CD4-positive, alpha-beta T cell (primary cell): ENCODE results near the gene CERS5. TPM values are rescaled to one million over a fixed set of nuclear protein-coding genes. Genes with fewer than 3 reads are reported as not detected.

Experiments used
- ATAC-seq: fragments of 200-7000 bp; cut with Tn5 transposase; one replicate; pipeline ENCODE4 v1.10.0; 2022; ENCODE audit warnings: mild to moderate bottlenecking; ENCODE audit not compliant: poor library complexity
- CTCF ChIA-PET: fragments of 350-600 bp; sonication (Branson Sonifier 250); formaldehyde crosslinking; loops from one replicate; lab custom pipeline; 2021; ENCODE audit warnings: antibody characterized with exemption, inconsistent platforms; lab: Charles Lee
- POLR2A ChIA-PET: fragments of 350-600 bp; sonication (Branson Sonifier 250); formaldehyde crosslinking; loops from one replicate; lab custom pipeline; 2021; ENCODE audit warnings: antibody characterized with exemption, inconsistent platforms; lab: Charles Lee
- DNase-seq, 14 experiments: peaks; one replicate each; pipeline ENCODE4 v3.0.0-alpha.2; 2013 to 2020; ENCODE audit warnings: mixed read lengths in 2 of 14
- H3K27ac ChIP-seq, 2 donors: one replicate each; pipeline versions ENCODE4 v1.5.1 to v1.7.0; 2013; ENCODE audit warnings: low read length in 2 of 2, low read depth in 1 of 2, mild to moderate bottlenecking in 1 of 2
- H3K27me3 ChIP-seq, 2 experiments: 1 replicate in 1 of 2; 2 replicates in 1 of 2; pipeline versions ENCODE4 v1.6.1 to v1.7.0; 2013; ENCODE audit warnings: low read length in 2 of 2, control low read depth in 1 of 2, mild to moderate bottlenecking in 1 of 2, moderate library complexity in 1 of 2; ENCODE audit not compliant: insufficient read depth in 2 of 2, control insufficient read depth in 1 of 2
- H3K36me3 ChIP-seq: one replicate; pipeline ENCODE4 v1.6.1; 2013; ENCODE audit warnings: low read length, control low read depth; ENCODE audit not compliant: insufficient read depth
- H3K4me1 ChIP-seq: one replicate; pipeline ENCODE4 v1.6.1; 2013; ENCODE audit warnings: low read length, control low read depth; ENCODE audit not compliant: insufficient read depth
- H3K4me3 ChIP-seq: one replicate; pipeline ENCODE4 v1.5.1; 2013; ENCODE audit warnings: mild to moderate bottlenecking, low read length, moderate library complexity
- H3K9me3 ChIP-seq, 2 experiments: 1 replicate in 1 of 2; 2 replicates in 1 of 2; pipeline versions ENCODE4 v1.6.1 to v1.7.0; 2013; ENCODE audit warnings: low read length in 2 of 2, mild to moderate bottlenecking in 2 of 2, control low read depth in 1 of 2, moderate library complexity in 1 of 2; ENCODE audit not compliant: control insufficient read depth in 1 of 2, insufficient read depth in 1 of 2
- H3K27ac Mint-ChIP-seq: one replicate; pipeline ENCODE4 v1.8.0; 2020; ENCODE audit warnings: mixed read lengths
- H3K27me3 Mint-ChIP-seq: one replicate; pipeline ENCODE4 v1.8.0; 2021; ENCODE audit warnings: mixed read lengths
- H3K36me3 Mint-ChIP-seq: one replicate; pipeline ENCODE4 v1.8.0; 2021; ENCODE audit warnings: low read depth, mixed read lengths
- H3K4me1 Mint-ChIP-seq: one replicate; pipeline ENCODE4 v1.8.0; 2021; ENCODE audit warnings: low read depth, mixed read lengths
- H3K4me3 Mint-ChIP-seq: one replicate; pipeline ENCODE4 v1.8.0; 2020; ENCODE audit warnings: mild to moderate bottlenecking, mixed read lengths
- H3K9me3 Mint-ChIP-seq: one replicate; pipeline ENCODE4 v1.8.0; 2020; ENCODE audit warnings: mixed read lengths
- CTCF ChIP-seq: fragments of 200-600 bp; IDR thresholded peaks from one replicate; pipeline ENCODE4 v1.8.0; 2022; ENCODE audit warnings: antibody characterized with exemption, mild to moderate bottlenecking
- intact Hi-C, 2 experiments: fragments of 100-400 bp; cut with DNase I in 1 of 2; cut with micrococcal nuclease in 1 of 2; formaldehyde crosslinking; loops; one replicate each; pipeline versions ENCODE4 v1.15.1 to v1.9.0; 2023 to 2025; cut with DNase I, micrococcal nuclease
- total RNA-seq, 174 experiments: library from RNA in 2 of 174; stranded (reverse) in 2 of 174; gene quantifications; one replicate each; pipeline ENCODE4 v1.2.3 and lab custom pipeline; 2021 to 2026

The CERS5 gene
- total RNA-seq, 2 experiments from 2014 or later, result 42.3 to 44.5 TPM

- H3K4me3 Mint-ChIP-seq, result no peak overlapping the region
- no peak for TF ChIP-seq CTCF
- H3K9me3 Mint-ChIP-seq, result no peaks in the 10 kb centered on the region
Observed at GRCh38 chr12:50107416-50108268, 59.5 kb downstream of the CERS5 start.

GRCh38 chr12:50106907-50107306, 60.3 kb downstream of the CERS5 start:
- DNase-seq (no peak), ATAC-seq (no peak)
- Histone ChIP-seq H3K4me1 (peaks cover 12% of the 10 kb centered on the region), H3K27me3 (no peaks in the 10 kb centered on the region), H3K9me3 (no peaks in the 10 kb centered on the region), H3K36me3 (no peaks in the 10 kb centered on the region), H3K4me3 (no peak overlapping the region), H3K27ac (no peak overlapping the region)
- Mint-ChIP-seq H3K27ac (no peak overlapping the region), H3K27me3 (no peaks in the 10 kb centered on the region), H3K4me1 (peaks cover 5% of the 10 kb centered on the region), H3K4me3 (no peak overlapping the region), H3K36me3 (peaks cover 9% of the 10 kb centered on the region), H3K9me3 (no peaks in the 10 kb centered on the region)
- intact Hi-C loops, result no loop called here
- CTCF ChIA-PET, result no interaction called here
- POLR2A ChIA-PET, result interaction anchor here (1.2 kb wide), 1 partner anchor 10 kb away, joined by 3 read pairs; no protein-coding TSS in a partner anchor
- TF ChIP-seq CTCF, result no peak

More at GRCh38 chr12:50107416-50108268, 59.5 kb downstream of the CERS5 start:
- Histone ChIP-seq H3K27me3 (no peaks in the 10 kb centered on the region), H3K36me3 (no peaks in the 10 kb centered on the region), H3K4me1 (peaks cover 13% of the 10 kb centered on the region), H3K27ac (no peak overlapping the region), H3K9me3 (no peaks in the 10 kb centered on the region), H3K4me3 (no peak overlapping the region)
- H3K4me1 Mint-ChIP-seq, result peaks cover 13% of the 10 kb centered on the region
- ATAC-seq (no peak), DNase-seq (no peak)
- peaks cover 13% of the 10 kb centered on the region for H3K36me3 Mint-ChIP-seq
- ChIA-PET POLR2A (interaction anchor here (0.9 kb wide), 1 partner anchor 23 kb away, joined by 3 read pairs; the partner anchor contains the start of gene SMARCD1), CTCF (no interaction called here)
- H3K27me3 Mint-ChIP-seq, result no peaks in the 10 kb centered on the region
- intact Hi-C loops, result no loop called here
- no peak overlapping the region for H3K27ac Mint-ChIP-seq

GRCh38 chr12:50105913-50106450, 61.2 kb downstream of the CERS5 start:
- no peak for ATAC-seq
- H3K36me3 Mint-ChIP-seq, result peaks cover 15% of the 10 kb centered on the region
- H3K4me1 Mint-ChIP-seq, result no peaks in the 10 kb centered on the region
- ChIA-PET CTCF (no interaction called here), POLR2A (interaction anchor here (1.2 kb wide), 1 partner anchor 9 kb away, joined by 3 read pairs; no protein-coding TSS in a partner anchor)
- H3K4me3 Mint-ChIP-seq, result no peak overlapping the region
- H3K4me1 ChIP-seq, result peaks cover 7% of the 10 kb centered on the region
- no peak for DNase-seq
- no peak overlapping the region for H3K27ac ChIP-seq
- no peak overlapping the region for H3K4me3 ChIP-seq
- no peak overlapping the region for H3K27ac Mint-ChIP-seq
- H3K36me3 ChIP-seq, result no peaks in the 10 kb centered on the region
- H3K27me3 ChIP-seq, result no peaks in the 10 kb centered on the region
- no peaks in the 10 kb centered on the region for H3K9me3 Mint-ChIP-seq
- intact Hi-C loops, result no loop called here
- no peaks in the 10 kb centered on the region for H3K9me3 ChIP-seq
- TF ChIP-seq CTCF, result no peak
- H3K27me3 Mint-ChIP-seq, result no peaks in the 10 kb centered on the region
